AG04450 (cell line): ENCODE measurements around the gene RNU7-1. TPM values are rescaled to one million over a fixed set of nuclear protein-coding genes. Genes with fewer than 3 reads are reported as not detected.
"Not testable (repeated sequence)": the region's sequence is repeated elsewhere in the genome, so short reads cannot be mapped to it uniquely, and the experiment has no call there.

ENCODE experiments used
- CTCF ChIA-PET: fragments of 300-600, 350-600 bp; formaldehyde crosslinking; extraction: SDS; loops from one replicate; lab custom pipeline; 2022; ENCODE audit warnings: antibody characterized with exemption, inconsistent platforms; lab: Charles Lee
- POLR2A ChIA-PET: fragments of 350-600 bp; formaldehyde crosslinking; extraction: SDS; loops from one replicate; lab custom pipeline; 2021; ENCODE audit warnings: antibody characterized with exemption, inconsistent platforms; lab: Yijun Ruan, JAX
- DNase-seq: peaks from one replicate; pipeline ENCODE4 v3.0.0-alpha.2; 2011; ENCODE audit warnings: low read depth, low spot score
- H3K27ac ChIP-seq: one replicate; pipeline ENCODE4 v1.5.1; 2012; ENCODE audit warnings: low read depth, low read length, control low read depth
- H3K27me3 ChIP-seq: one replicate; pipeline ENCODE4 v1.6.0; 2012; ENCODE audit warnings: low read length; ENCODE audit not compliant: control insufficient read depth, insufficient read depth
- H3K4me3 ChIP-seq: 2 replicates; pipeline ENCODE4 v1.5.1; 2011; ENCODE audit warnings: mild to moderate bottlenecking, low read depth, low read length, control low read depth
- H3K9me3 ChIP-seq: 2 replicates; pipeline ENCODE4 v1.5.1; 2012; ENCODE audit warnings: low read length; ENCODE audit not compliant: control insufficient read depth, insufficient read depth
- polyA plus RNA-seq: library from polyadenylated mRNA; depleted of rRNA; stranded (reverse); fragments of >200 nt; gene quantifications from 2 replicates; pipeline ENCODE4 v1.2.3, GENCODE V29; 2011
- TF ChIP-seq, protein P1 (sequence below): IDR thresholded peaks from 2 replicates; pipeline ENCODE4 v1.5.1; 2011; ENCODE audit warnings: low read depth, low read length, control low read depth, inconsistent platforms

Gene RNU7-1
- polyA plus RNA-seq, 1 experiment = not detected

DNA sequence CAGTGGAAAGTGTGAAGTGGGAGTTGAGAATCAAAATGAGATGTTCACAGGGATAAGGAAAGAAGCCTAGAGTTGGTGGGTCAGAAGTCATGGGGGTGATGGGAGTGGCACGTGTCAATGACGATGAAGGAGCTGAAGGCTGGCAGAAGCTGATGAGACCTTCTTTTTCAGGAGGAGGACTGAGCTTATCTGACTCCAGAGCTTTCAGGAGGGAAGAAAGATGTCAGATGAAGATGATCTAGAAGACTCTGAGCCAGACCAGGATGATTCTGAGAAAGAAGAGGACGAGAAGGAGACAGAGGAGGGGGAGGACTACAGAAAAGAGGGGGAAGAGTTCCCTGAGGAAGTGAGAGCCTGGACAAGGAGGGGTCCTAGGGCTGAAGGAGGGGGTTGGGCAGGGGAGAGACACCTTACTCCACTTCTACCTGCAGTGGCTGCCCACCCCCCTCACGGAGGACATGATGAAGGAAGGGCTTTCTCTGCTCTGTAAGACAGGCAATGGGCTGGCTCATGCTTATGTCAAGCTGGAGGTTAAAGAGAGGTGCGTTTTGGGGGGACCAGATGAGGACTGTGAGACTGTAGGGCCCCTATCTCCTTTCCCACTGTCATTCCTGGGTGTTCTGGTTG is 38.1 kb upstream of the RNU7-1 start:
- H3K27me3 ChIP-seq = no peaks in the 10 kb centered on the region
- peak overlapping the region; percentile 96 for H3K4me3 ChIP-seq
- H3K9me3 ChIP-seq = no peaks in the 10 kb centered on the region
- POLR2A ChIA-PET = interaction anchor here (1.6 kb wide), 1 partner anchor 14 kb away, joined by 4 read pairs; no protein-coding TSS in a partner anchor
- CTCF ChIA-PET = interaction anchor here (0.6 to 4.4 kb wide), 5 partner anchors 8 to 36 kb away, joined by 3 to 23 read pairs (median 6); partner anchors contain the start of genes ENO2 and SPSB2
- DNase-seq = no peak
- TF ChIP-seq, protein P1, sequence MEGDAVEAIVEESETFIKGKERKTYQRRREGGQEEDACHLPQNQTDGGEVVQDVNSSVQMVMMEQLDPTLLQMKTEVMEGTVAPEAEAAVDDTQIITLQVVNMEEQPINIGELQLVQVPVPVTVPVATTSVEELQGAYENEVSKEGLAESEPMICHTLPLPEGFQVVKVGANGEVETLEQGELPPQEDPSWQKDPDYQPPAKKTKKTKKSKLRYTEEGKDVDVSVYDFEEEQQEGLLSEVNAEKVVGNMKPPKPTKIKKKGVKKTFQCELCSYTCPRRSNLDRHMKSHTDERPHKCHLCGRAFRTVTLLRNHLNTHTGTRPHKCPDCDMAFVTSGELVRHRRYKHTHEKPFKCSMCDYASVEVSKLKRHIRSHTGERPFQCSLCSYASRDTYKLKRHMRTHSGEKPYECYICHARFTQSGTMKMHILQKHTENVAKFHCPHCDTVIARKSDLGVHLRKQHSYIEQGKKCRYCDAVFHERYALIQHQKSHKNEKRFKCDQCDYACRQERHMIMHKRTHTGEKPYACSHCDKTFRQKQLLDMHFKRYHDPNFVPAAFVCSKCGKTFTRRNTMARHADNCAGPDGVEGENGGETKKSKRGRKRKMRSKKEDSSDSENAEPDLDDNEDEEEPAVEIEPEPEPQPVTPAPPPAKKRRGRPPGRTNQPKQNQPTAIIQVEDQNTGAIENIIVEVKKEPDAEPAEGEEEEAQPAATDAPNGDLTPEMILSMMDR = no peak
- no peak overlapping the region for H3K27ac ChIP-seq

DNA sequence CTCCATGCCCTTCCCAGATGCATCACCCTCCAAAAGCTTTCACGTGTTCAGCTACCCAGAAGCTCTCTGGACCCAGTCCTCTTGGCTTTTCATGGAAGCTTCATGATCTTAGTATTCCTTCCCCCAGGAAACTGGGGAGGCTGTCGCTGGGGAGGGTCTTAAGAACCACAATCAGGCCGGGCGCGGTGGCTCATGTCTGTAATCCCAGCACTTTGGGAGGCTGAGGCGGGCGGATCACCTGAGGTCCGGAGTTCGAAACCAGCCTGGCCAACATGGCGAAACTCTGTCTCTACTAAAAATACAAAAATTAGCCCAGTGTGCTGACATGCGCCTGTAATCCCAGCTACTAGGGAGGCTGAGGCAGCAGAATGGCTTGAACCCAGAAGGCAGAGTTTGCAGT is 35.5 kb upstream of the RNU7-1 start:
- not testable (repeated sequence) for H3K9me3 ChIP-seq, DNase-seq, H3K27ac ChIP-seq, H3K4me3 ChIP-seq, H3K27me3 ChIP-seq
- POLR2A ChIA-PET = interaction anchor here (0.5 to 1.2 kb wide), 4 partner anchors 17 to 374 kb away, joined by 3 to 5 read pairs (median 4); partner anchors contain the start of genes GAPDH and SPSB2
- CTCF ChIA-PET = interaction anchor here (1.1 to 4.4 kb wide), 3 partner anchors 17 to 35 kb away, joined by 3 to 23 read pairs (median 4); partner anchors contain the start of gene SPSB2

DNA sequence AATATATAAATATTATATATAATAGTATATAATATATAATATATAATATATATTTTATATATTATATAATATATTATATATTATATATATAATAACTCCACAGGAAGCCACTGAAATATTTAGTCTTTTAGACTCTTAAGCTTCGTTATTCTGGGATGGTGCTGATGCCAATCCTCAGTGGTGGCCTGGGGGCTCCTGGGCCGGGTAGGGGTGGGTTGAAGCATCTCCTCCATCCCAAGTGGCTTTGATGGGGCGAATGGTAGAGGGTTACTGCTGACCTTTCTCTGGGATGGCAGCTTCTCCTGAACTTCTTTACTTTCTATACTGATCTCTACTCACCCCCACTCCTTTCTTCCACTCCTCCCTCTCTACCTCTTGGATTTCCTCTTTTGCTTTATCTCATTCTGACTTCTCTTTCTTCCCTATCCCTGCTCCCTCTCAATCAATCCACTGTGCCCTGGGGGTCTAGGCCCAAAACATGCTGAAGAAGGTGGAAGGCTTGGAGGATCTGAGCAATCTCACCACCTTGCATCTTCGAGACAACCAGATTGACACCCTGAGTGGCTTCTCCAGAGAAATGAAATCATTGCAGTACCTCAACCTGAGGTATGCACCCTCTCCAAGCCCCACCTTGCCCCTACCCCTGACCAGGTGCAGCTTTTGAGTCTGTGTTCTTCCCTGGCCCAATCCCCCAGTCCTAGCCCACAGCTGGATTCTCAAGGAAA is 34.0 kb upstream of the RNU7-1 start:
- Histone ChIP-seq H3K27ac (no peak overlapping the region), H3K4me3 (no peak overlapping the region), H3K9me3 (no peaks in the 10 kb centered on the region; the same call in 1 of the 2 replicates), H3K27me3 (no peaks in the 10 kb centered on the region)
- TF ChIP-seq, protein P1 = no peak
- DNase-seq = no peak
- ChIA-PET CTCF (interaction anchor here (0.6 to 4.4 kb wide), 4 partner anchors 16 to 84 kb away, joined by 3 to 23 read pairs (median 4); partner anchors contain the start of gene SPSB2), POLR2A (interaction anchor here (0.6 kb wide), 1 partner anchor 30 kb away, joined by 4 read pairs; no protein-coding TSS in a partner anchor)

DNA sequence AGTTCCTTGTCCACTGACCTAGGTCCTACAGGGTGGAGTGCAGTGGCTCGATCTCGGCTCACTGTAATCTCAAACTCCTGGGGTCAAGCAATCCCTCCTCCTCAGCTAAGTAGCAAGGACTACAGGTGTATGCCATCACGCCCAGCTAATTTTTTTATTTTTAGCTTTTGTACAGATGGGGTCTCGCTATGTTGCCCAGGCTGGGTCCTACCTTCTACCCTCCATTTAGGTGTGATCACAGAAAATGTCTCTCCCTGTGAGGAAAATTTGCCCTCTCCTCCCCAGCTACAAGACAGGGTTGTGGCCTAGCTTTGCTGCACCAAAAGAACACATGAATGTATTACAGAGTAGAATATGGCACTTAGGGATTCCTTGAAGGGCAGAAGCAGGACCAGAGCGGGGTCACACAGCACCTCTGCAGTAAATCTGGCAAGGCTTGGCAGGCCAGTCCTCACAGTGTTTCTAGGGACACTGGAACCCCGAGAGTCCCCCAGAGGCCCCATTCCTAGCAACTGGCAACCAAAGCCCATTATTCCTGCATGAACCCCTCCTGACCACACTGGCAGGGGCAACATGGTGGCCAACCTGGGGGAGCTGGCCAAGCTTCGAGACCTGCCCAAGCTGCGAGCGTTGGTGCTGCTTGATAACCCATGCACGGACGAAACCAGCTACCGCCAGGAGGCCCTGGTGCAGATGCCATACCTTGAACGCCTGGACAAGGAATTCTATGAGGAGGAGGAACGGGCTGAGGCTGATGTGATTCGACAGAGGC is 31.3 kb upstream of the RNU7-1 start:
- TF ChIP-seq, protein P1 = no peak
- ChIA-PET POLR2A (no interaction called here), CTCF (interaction anchor here (1.4 to 2.2 kb wide), 2 partner anchors 12 to 40 kb away, joined by 8 to 16 read pairs; partner anchors contain the start of gene SPSB2)
- Histone ChIP-seq H3K27me3 (no peaks in the 10 kb centered on the region), H3K9me3 (no peaks in the 10 kb centered on the region; the same call in 1 of the 2 replicates), H3K27ac (no peak overlapping the region), H3K4me3 (no peak overlapping the region)
- no peak for DNase-seq
